H9 (cell line): ENCODE data around the gene TRERF1. TPM values are rescaled to one million over a fixed set of nuclear protein-coding genes. Genes with fewer than 3 reads are reported as not detected.
A peak's percentile ranks its signal among the peaks of the same experiment; 100 is the strongest.

Experiments
- DNase-seq: peaks from one replicate; pipeline ENCODE4 v3.0.0-alpha.2; 2017
- H2AFZ ChIP-seq: one replicate; pipeline ENCODE4 v1.6.1; 2013; ENCODE audit warnings: mild to moderate bottlenecking, low read length, control low read depth, moderate library complexity
- H2AK5ac ChIP-seq: 2 replicates; pipeline ENCODE4 v1.6.1; 2013; ENCODE audit warnings: low read length, control low read depth, mixed read lengths; ENCODE audit not compliant: insufficient read length
- H2BK120ac ChIP-seq: one replicate; pipeline ENCODE4 v1.6.1; 2013; ENCODE audit warnings: low read depth, mild to moderate bottlenecking, low read length, control low read depth, inconsistent platforms; ENCODE audit not compliant: poor library complexity, severe bottlenecking
- H2BK12ac ChIP-seq: 2 replicates; pipeline ENCODE4 v1.6.1; 2013; ENCODE audit warnings: low read length, control low read depth, mixed read lengths, low read depth; ENCODE audit not compliant: insufficient read length
- H2BK15ac ChIP-seq: 2 replicates; pipeline ENCODE4 v1.6.1; 2013; ENCODE audit warnings: low read depth, low read length, control low read depth
- H2BK20ac ChIP-seq: one replicate; pipeline ENCODE4 v1.6.1; 2013; ENCODE audit warnings: low read depth, mild to moderate bottlenecking, low read length, control low read depth, inconsistent platforms; ENCODE audit not compliant: poor library complexity, severe bottlenecking
- H2BK5ac ChIP-seq: 2 replicates; pipeline ENCODE4 v1.6.1; 2013; ENCODE audit warnings: low read length, control low read depth, mixed read lengths; ENCODE audit not compliant: insufficient read length
- H3K14ac ChIP-seq: 2 replicates; pipeline ENCODE4 v1.6.1; 2013; ENCODE audit warnings: low read length, control low read depth; ENCODE audit not compliant: insufficient read depth
- H3K18ac ChIP-seq: 2 replicates; pipeline ENCODE4 v1.6.1; 2013; ENCODE audit warnings: low read depth, mild to moderate bottlenecking, mixed read lengths, low read length, control low read depth; ENCODE audit not compliant: insufficient read length
- H3K23ac ChIP-seq: 2 replicates; pipeline ENCODE4 v1.6.1; 2013; ENCODE audit warnings: low read length, control low read depth, mixed read lengths, low read depth; ENCODE audit not compliant: insufficient read length
- H3K23me2 ChIP-seq: 2 replicates; pipeline ENCODE4 v1.6.1; 2013; ENCODE audit warnings: low read depth, mild to moderate bottlenecking, mixed read lengths, low read length, control low read depth; ENCODE audit not compliant: insufficient read length, poor library complexity, severe bottlenecking
- H3K27ac ChIP-seq: 2 replicates; pipeline ENCODE4 v1.5.1; 2013; ENCODE audit warnings: low read length, control low read depth, mixed read lengths, low read depth; ENCODE audit not compliant: insufficient read length
- H3K27me3 ChIP-seq: 2 replicates; pipeline ENCODE4 v1.6.1; 2013; ENCODE audit warnings: low read length, control low read depth, inconsistent platforms; ENCODE audit not compliant: insufficient read depth
- H3K4ac ChIP-seq: 2 replicates; pipeline ENCODE4 v1.6.1; 2013; ENCODE audit warnings: low read depth, mild to moderate bottlenecking, control low read depth, inconsistent platforms, low read length, moderate library complexity
- H3K4me1 ChIP-seq: 2 replicates; pipeline ENCODE4 v1.6.1; 2013; ENCODE audit warnings: low read length, control low read depth, inconsistent platforms; ENCODE audit not compliant: insufficient read depth
- H3K4me2 ChIP-seq: 2 replicates; pipeline ENCODE4 v1.6.1; 2013; ENCODE audit warnings: low read length, control low read depth, mixed read lengths; ENCODE audit not compliant: insufficient read length, insufficient read depth
- H3K56ac ChIP-seq: 2 replicates; pipeline ENCODE4 v1.6.1; 2013; ENCODE audit warnings: low read depth, mild to moderate bottlenecking, mixed read lengths, low read length, control low read depth; ENCODE audit not compliant: insufficient read length
- H3K79me1 ChIP-seq: 2 replicates; pipeline ENCODE4 v1.6.1; 2013; ENCODE audit warnings: low read depth, mild to moderate bottlenecking, moderate library complexity, low read length, control low read depth, inconsistent platforms; ENCODE audit not compliant: insufficient read depth, poor library complexity, severe bottlenecking
- H3K79me2 ChIP-seq: 2 replicates; pipeline ENCODE4 v1.6.1; 2013; ENCODE audit warnings: low read length, control low read depth, inconsistent platforms; ENCODE audit not compliant: insufficient read depth
- H3K9ac ChIP-seq: 2 replicates; pipeline ENCODE4 v1.6.1; 2013; ENCODE audit warnings: low read length, control low read depth, mixed read lengths; ENCODE audit not compliant: insufficient read length; ENCODE audit errors: extremely low read depth
- H3K9me3 ChIP-seq: one replicate; pipeline ENCODE4 v1.6.1; 2013; ENCODE audit warnings: low read depth, low read length, inconsistent platforms; ENCODE audit not compliant: control insufficient read depth
- H3T11ph ChIP-seq: one replicate; pipeline ENCODE4 v1.6.1; 2013; ENCODE audit warnings: mild to moderate bottlenecking, low read length, control low read depth, inconsistent platforms
- H4K20me1 ChIP-seq: one replicate; pipeline ENCODE4 v1.6.1; 2013; ENCODE audit not compliant: control insufficient read depth, insufficient read length, insufficient read depth
- H4K5ac ChIP-seq: 2 replicates; pipeline ENCODE4 v1.6.1; 2013; ENCODE audit warnings: low read depth, mild to moderate bottlenecking, mixed read lengths, low read length, control low read depth; ENCODE audit not compliant: insufficient read length
- H4K8ac ChIP-seq: replicated peaks from 2 replicates; pipeline ENCODE4 v1.6.1; 2013; ENCODE audit warnings: low read length, control low read depth, mixed read lengths, low read depth; ENCODE audit not compliant: insufficient read length
- H4K91ac ChIP-seq: 2 replicates; pipeline ENCODE4 v1.6.1; 2013; ENCODE audit warnings: low read depth, mild to moderate bottlenecking, moderate library complexity, mixed read lengths, low read length, control low read depth; ENCODE audit not compliant: insufficient read length
- H3K27ac Mint-ChIP-seq, 3 experiments: 2 replicates in 2 of 3; 3 replicates in 1 of 3; pipeline ENCODE4 v1.8.0; 2020 to 2021; ENCODE audit warnings: mixed read lengths in 3 of 3, mild to moderate bottlenecking in 1 of 3, moderate library complexity in 1 of 3
- H3K27me3 Mint-ChIP-seq: 2 replicates; pipeline ENCODE4 v1.8.0; 2021; ENCODE audit warnings: low read depth, mild to moderate bottlenecking, moderate library complexity, mixed read lengths
- H3K36me3 Mint-ChIP-seq, 3 experiments: 2 replicates in 2 of 3; 3 replicates in 1 of 3; pipeline ENCODE4 v1.8.0; 2020 to 2021; ENCODE audit warnings: low read depth in 3 of 3, mixed read lengths in 3 of 3; ENCODE audit not compliant: insufficient read depth in 1 of 3
- H3K4me1 Mint-ChIP-seq, 2 experiments: 2 replicates each; pipeline ENCODE4 v1.8.0; 2020; ENCODE audit warnings: mixed read lengths in 2 of 2
- H3K4me3 Mint-ChIP-seq, 2 experiments: 2 replicates in 1 of 2; 3 replicates in 1 of 2; pipeline ENCODE4 v1.8.0; 2020 to 2021; ENCODE audit warnings: mild to moderate bottlenecking in 2 of 2, mixed read lengths in 2 of 2, moderate library complexity in 1 of 2
- H3K9me3 Mint-ChIP-seq, 2 experiments: 2 replicates in 1 of 2; 3 replicates in 1 of 2; pipeline ENCODE4 v1.8.0; 2020; ENCODE audit warnings: mild to moderate bottlenecking in 2 of 2, mixed read lengths in 2 of 2, moderate library complexity in 1 of 2
- WGBS: extraction: QIAGEN DNeasy Blood & Tissue Kit; methylation state at CpG from one replicate; pipeline ENCODE4 v1.1.7; 2013; ENCODE audit warnings: missing lambda C conversion rate, low lambda C conversion rate, mixed read lengths; ENCODE audit not compliant: insufficient read length; ENCODE audit errors: extremely low coverage; 5-methylcytosine and 5-hydroxymethylcytosine counted together
- total RNA-seq: library from RNA; stranded (reverse); gene quantifications from 2 replicates; pipeline ENCODE4 v1.2.1, GENCODE V29; 2021
- TF ChIP-seq, protein P1 (sequence below): fragments of 200-600 bp; sonication (generic); conservative IDR thresholded peaks from 3 replicates; pipeline ENCODE4 v1.8.0; 2021; ENCODE audit warnings: antibody characterized with exemption, mild to moderate bottlenecking

Gene TRERF1
- total RNA-seq, 1 experiment from 2014 or later: 19.7 TPM

DNA sequence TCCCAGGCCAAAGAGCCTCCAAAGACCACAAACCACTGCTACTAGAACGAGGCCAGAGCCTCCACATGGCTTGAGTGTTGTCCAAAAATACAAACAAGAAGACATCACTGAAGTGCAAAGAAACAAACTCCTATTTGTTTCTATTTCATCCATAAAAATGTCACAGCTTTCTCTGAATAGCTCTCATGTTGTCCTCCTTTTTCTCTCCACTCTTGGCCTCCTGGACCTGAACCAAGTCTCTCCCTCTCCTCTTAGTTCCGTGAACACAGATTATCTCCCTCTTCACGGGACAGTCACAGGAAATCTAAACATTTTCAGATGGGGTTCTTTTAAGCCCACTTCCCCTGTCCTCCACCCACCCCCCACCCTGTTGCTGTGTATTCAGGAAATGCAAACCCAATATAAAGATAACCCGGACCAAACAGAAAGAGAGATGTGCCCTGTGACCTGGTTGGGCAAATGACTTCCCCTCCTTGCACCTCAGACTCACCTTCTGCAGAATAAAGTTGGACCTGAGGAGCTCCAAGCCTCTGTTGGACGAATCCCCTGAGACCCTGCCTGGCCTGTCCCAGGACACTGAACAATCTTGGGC lies 158.2 kb downstream of the TRERF1 start:
- Histone ChIP-seq H3K27me3 (no peaks in the 10 kb centered on the region), H3K27ac (no peak overlapping the region), H3K4me2 (no peak overlapping the region), H3K23me2 (no peaks in the 10 kb centered on the region), H3K9ac (no peak overlapping the region), H3K79me2 (no peaks in the 10 kb centered on the region; the same call in 1 of the 2 replicates), H2AFZ (no peak overlapping the region), H4K5ac (no peak overlapping the region), H2BK20ac (no peak overlapping the region), H3K79me1 (peaks cover 3% of the 10 kb centered on the region), H3K4ac (no peak overlapping the region), H2BK15ac (no peak overlapping the region), H3T11ph (no peak overlapping the region), H3K23ac (no peak overlapping the region), H3K56ac (no peak overlapping the region), H2BK12ac (no peak overlapping the region), H3K4me1 (no peaks in the 10 kb centered on the region), H2BK120ac (no peak overlapping the region), H4K91ac (no peak overlapping the region), H2AK5ac (no peak overlapping the region), H4K8ac (no peak overlapping the region), H3K9me3 (no peaks in the 10 kb centered on the region), H3K18ac (no peak overlapping the region), H4K20me1 (no peaks in the 10 kb centered on the region), H3K14ac (no peak overlapping the region), H2BK5ac (no peak overlapping the region)
- DNase-seq: no peak
- Mint-ChIP-seq H3K36me3 (peaks cover 11 to 31% (median 28%) of the 10 kb centered on the region in 3 experiments; a peak in 6 of 7 replicates), H3K27me3 (no peaks in the 10 kb centered on the region), H3K4me1 (no peaks in the 10 kb centered on the region), H3K9me3 (no peaks in the 10 kb centered on the region; a peak in 1 of 5 replicates), H3K4me3 (no peak overlapping the region), H3K27ac (peak overlapping the region in 2 of 3 experiments; percentile 49 to 54; a peak in 1 of 7 replicates)
- TF ChIP-seq, protein P1, sequence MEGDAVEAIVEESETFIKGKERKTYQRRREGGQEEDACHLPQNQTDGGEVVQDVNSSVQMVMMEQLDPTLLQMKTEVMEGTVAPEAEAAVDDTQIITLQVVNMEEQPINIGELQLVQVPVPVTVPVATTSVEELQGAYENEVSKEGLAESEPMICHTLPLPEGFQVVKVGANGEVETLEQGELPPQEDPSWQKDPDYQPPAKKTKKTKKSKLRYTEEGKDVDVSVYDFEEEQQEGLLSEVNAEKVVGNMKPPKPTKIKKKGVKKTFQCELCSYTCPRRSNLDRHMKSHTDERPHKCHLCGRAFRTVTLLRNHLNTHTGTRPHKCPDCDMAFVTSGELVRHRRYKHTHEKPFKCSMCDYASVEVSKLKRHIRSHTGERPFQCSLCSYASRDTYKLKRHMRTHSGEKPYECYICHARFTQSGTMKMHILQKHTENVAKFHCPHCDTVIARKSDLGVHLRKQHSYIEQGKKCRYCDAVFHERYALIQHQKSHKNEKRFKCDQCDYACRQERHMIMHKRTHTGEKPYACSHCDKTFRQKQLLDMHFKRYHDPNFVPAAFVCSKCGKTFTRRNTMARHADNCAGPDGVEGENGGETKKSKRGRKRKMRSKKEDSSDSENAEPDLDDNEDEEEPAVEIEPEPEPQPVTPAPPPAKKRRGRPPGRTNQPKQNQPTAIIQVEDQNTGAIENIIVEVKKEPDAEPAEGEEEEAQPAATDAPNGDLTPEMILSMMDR: no peak
- WGBS: no CpG with 5 or more reads among the region's 5 CpGs
